M059J (cell line): ENCODE results near the gene CDH6. TPM values are rescaled to one million over a fixed set of nuclear protein-coding genes. Genes with fewer than 3 reads are reported as not detected.
A peak's percentile ranks its signal among the peaks of the same experiment; 100 is the strongest.

Experiments
- DNase-seq: peaks from one replicate; pipeline ENCODE4 v3.0.0-alpha.2; 2012; ENCODE audit warnings: low read depth
- total RNA-seq: library from RNA; depleted of rRNA; stranded (reverse); fragments of >200 nt; shearing (Covaris generic); gene quantifications from 2 replicates; pipeline ENCODE4 v1.2.3, GENCODE V29; 2014

Gene CDH6
- total RNA-seq, 1 experiment from 2014 or later: 8.9 TPM

GRCh38 chr5:31250201-31250600 is 56.7 kb downstream of the CDH6 start:
- DNase-seq: no peak

GRCh38 chr5:31251032-31251431 is 57.5 kb downstream of the CDH6 start:
- no peak for DNase-seq

- no peak for DNase-seq
Observed at GRCh38 chr5:31255041-31255440, 61.6 kb downstream of the CDH6 start.

- DNase-seq: no peak
Observed at GRCh38 chr5:31268256-31268655, 74.8 kb downstream of the CDH6 start.

GRCh38 chr5:31268686-31269085 is 75.2 kb downstream of the CDH6 start:
- no peak for DNase-seq

- DNase-seq: no peak
Observed at GRCh38 chr5:31269259-31269658, 75.8 kb downstream of the CDH6 start.

- peak; percentile 28 for DNase-seq
Observed at GRCh38 chr5:31270396-31270795, 76.9 kb downstream of the CDH6 start.

- no peak for DNase-seq
Observed at GRCh38 chr5:31271567-31271966, 78.1 kb downstream of the CDH6 start.

GRCh38 chr5:31273161-31273560 is 79.7 kb downstream of the CDH6 start:
- no peak for DNase-seq

GRCh38 chr5:31273631-31274378 is 80.3 kb downstream of the CDH6 start:
- DNase-seq: peak; percentile 24

- peak; percentile 27 for DNase-seq
Observed at GRCh38 chr5:31280210-31280609, 86.7 kb downstream of the CDH6 start.

GRCh38 chr5:31283326-31283725 is 89.8 kb downstream of the CDH6 start:
- DNase-seq: no peak

- no peak for DNase-seq
Observed at GRCh38 chr5:31285025-31285424, 91.5 kb downstream of the CDH6 start.

- no peak for DNase-seq
Observed at GRCh38 chr5:31287985-31288384, 94.5 kb downstream of the CDH6 start.

- DNase-seq: no peak
Observed at GRCh38 chr5:31289429-31289828, 95.9 kb downstream of the CDH6 start.

GRCh38 chr5:31291323-31291854 is 97.9 kb downstream of the CDH6 start:
- peak; percentile 57 for DNase-seq

- DNase-seq: peak; percentile 24
Observed at GRCh38 chr5:31300501-31300900, 107.0 kb downstream of the CDH6 start.

- DNase-seq: no peak
Observed at GRCh38 chr5:31301833-31302232, 108.3 kb downstream of the CDH6 start.

GRCh38 chr5:31303688-31304087 is 110.2 kb downstream of the CDH6 start:
- no peak for DNase-seq

- DNase-seq: no peak
Observed at GRCh38 chr5:31317665-31318064, 124.2 kb downstream of the CDH6 start.

GRCh38 chr5:31319335-31319734 is 125.8 kb downstream of the CDH6 start:
- DNase-seq: no peak

GRCh38 chr5:31322946-31323345 is 129.5 kb downstream of the CDH6 start:
- no peak for DNase-seq

GRCh38 chr5:31324842-31325241 is 131.4 kb downstream of the CDH6 start:
- no peak for DNase-seq
